ENCODE results near the gene GLG1. TPM values are rescaled to one million over a fixed set of nuclear protein-coding genes. Genes with fewer than 3 reads are reported as not detected.

The GLG1 gene
- total RNA-seq, 3 donors from 2014 or later, result 116 to 197 (median 123) TPM

DNA sequence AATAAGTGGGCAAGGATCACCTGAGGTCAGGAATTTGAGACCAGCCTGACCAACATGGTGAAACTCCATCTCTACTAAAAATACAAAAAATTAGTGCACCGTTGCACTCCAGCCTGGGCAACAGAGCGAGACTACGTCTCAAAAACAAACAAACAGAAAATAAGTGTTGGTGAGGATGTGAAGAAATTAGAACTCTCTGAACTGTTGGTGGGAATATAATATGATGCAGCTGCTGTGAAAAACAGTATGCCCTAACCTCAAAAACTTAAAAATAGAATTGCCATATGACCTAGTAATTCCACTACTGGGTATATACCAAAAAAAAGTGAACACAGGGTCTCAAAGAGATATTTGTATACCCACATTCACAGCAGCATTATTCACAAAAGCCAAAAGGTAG is 26.1 kb downstream of the GLG1 start:
- H3K9me3 ChIP-seq, result no peaks in the 10 kb centered on the region
- TF ChIP-seq CTCF (IDR thresholded peaks at IDR 0.05) (no peak), POLR2AphosphoS5 (IDR thresholded peaks at IDR 0.05) (no peak), POLR2A (IDR thresholded peaks at IDR 0.05) (no peak)
- no peak overlapping the region for H3K4me3 ChIP-seq
- intact Hi-C loops (cut with DNase I; ENCODE audit: low total_unique reads), result no loop called here
- H3K27me3 ChIP-seq, result no peaks in the 10 kb centered on the region
- H3K27ac ChIP-seq, result no peak overlapping the region
- no peaks in the 10 kb centered on the region for H3K36me3 ChIP-seq
- no peak for DNase-seq (ENCODE audit: low spot score in 2 of 2)
- H3K4me1 ChIP-seq, result no peaks in the 10 kb centered on the region

DNA sequence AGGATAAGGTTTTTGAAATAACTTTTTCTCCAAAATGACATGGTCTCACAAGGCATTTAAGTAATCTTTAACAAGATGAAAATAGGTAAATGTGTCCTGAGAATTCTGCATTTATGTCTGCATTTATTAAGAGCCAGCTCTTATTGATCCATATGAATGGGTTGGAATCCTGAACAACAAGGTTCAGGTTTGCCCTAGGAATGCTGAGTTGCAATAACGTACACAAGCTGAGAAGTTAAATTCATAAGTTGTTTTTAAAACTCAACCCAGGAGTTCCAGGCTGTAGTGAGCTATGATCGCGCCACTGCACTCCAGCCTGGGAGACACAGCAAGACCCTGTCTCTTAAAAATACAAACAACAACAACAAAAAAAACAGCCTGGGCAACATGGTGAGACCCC is 28.1 kb downstream of the GLG1 start:
- no peak for TF ChIP-seq POLR2AphosphoS5 (IDR thresholded peaks at IDR 0.05)
- no peak for TF ChIP-seq POLR2A (IDR thresholded peaks at IDR 0.05)
- no peak for TF ChIP-seq CTCF (IDR thresholded peaks at IDR 0.05)
- no peak for DNase-seq (ENCODE audit: low spot score in 2 of 2)
- intact Hi-C loops (cut with DNase I; ENCODE audit: low total_unique reads), result no loop called here
- Histone ChIP-seq H3K4me3 (no peak overlapping the region), H3K36me3 (no peaks in the 10 kb centered on the region), H3K4me1 (no peaks in the 10 kb centered on the region), H3K9me3 (no peaks in the 10 kb centered on the region), H3K27ac (no peak overlapping the region), H3K27me3 (no peaks in the 10 kb centered on the region)

GRCh38 chr16:74578433-74578832 is 28.5 kb downstream of the GLG1 start:
- Histone ChIP-seq H3K9me3 (no peaks in the 10 kb centered on the region), H3K36me3 (no peaks in the 10 kb centered on the region), H3K4me1 (no peaks in the 10 kb centered on the region), H3K4me3 (no peak overlapping the region), H3K27me3 (no peaks in the 10 kb centered on the region), H3K27ac (no peak overlapping the region)
- TF ChIP-seq POLR2AphosphoS5 (IDR thresholded peaks at IDR 0.05), result no peak
- no peak for TF ChIP-seq CTCF (IDR thresholded peaks at IDR 0.05)
- TF ChIP-seq POLR2A (IDR thresholded peaks at IDR 0.05), result no peak
- DNase-seq (ENCODE audit: low spot score in 2 of 2), result no peak
- intact Hi-C loops (cut with DNase I; ENCODE audit: low total_unique reads), result no loop called here

- DNase-seq (ENCODE audit: low spot score in 2 of 2), result no peak
- no peaks in the 10 kb centered on the region for H3K27me3 ChIP-seq
- no peaks in the 10 kb centered on the region for H3K9me3 ChIP-seq
- no peak overlapping the region for H3K27ac ChIP-seq
- intact Hi-C loops (cut with DNase I; ENCODE audit: low total_unique reads), result no loop called here
- no peak overlapping the region for H3K4me3 ChIP-seq
- TF ChIP-seq POLR2AphosphoS5 (IDR thresholded peaks at IDR 0.05), result no peak
- TF ChIP-seq CTCF (IDR thresholded peaks at IDR 0.05), result no peak
- TF ChIP-seq POLR2A (IDR thresholded peaks at IDR 0.05), result no peak
- no peaks in the 10 kb centered on the region for H3K4me1 ChIP-seq
- H3K36me3 ChIP-seq, result no peaks in the 10 kb centered on the region
These were observed 29.0 kb downstream of the GLG1 start for GRCh38 chr16:74577882-74578366.

DNA sequence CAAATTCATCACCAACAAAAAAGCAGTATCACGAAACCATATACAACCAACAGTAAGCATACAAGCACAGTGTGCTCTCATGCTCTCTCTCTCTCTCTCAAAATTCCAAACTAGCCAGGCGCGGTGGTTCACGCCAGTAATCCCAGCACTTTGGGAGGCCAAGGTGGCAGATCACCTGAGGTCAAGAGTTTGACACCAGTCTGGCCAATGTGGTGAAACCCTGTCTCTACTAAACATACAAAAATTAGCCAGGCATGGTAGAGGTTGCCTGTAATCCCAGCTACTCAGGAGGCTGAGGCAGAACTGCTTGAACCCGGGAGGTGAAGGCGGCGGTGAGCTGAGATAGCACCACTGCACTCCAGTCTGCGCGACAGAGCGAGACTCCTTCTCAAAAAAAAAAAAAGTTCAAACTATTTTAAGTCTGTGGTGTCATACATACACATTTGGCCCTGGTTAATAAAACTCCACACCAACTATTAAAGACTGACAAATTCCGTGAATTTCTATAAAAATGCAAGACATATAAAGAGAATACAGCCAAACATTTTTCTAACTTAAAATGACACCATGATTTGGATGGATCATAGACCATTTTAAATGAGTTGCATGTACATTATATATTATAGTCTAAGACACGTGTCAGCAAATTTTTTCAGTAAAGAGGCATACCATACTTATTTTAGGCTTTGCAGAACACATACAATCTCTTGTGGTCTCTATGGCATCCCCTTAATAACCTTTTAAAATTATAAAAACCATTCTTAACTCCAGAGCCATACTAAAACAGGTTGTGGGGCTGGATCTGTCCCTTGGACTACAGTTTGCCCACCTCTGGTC is 30.9 kb downstream of the GLG1 start:
- no peak for TF ChIP-seq POLR2A (IDR thresholded peaks at IDR 0.05)
- no peak for TF ChIP-seq CTCF (IDR thresholded peaks at IDR 0.05)
- no peak for TF ChIP-seq POLR2AphosphoS5 (IDR thresholded peaks at IDR 0.05)
- DNase-seq (ENCODE audit: low spot score in 2 of 2), result no peak
- Histone ChIP-seq H3K27me3 (no peaks in the 10 kb centered on the region), H3K27ac (no peak overlapping the region), H3K9me3 (no peaks in the 10 kb centered on the region), H3K4me1 (no peaks in the 10 kb centered on the region), H3K4me3 (no peak overlapping the region), H3K36me3 (no peaks in the 10 kb centered on the region)
- intact Hi-C loops (cut with DNase I; ENCODE audit: low total_unique reads), result no loop called here

Data from breast epithelium (tissue), 4 donors.